Suprapubic skin (tissue), 4 donors: ENCODE measurements around the gene HMGN4.

Experiments
- EP300 ChIP-seq: sonication (generic); formaldehyde crosslinking; IDR thresholded peaks from one replicate; pipeline ENCODE4 v1.6.1; 2017; ENCODE audit warnings: antibody characterized with exemption
- POLR2A ChIP-seq, 2 donors: fragments of 450-650 bp; IDR thresholded peaks; one replicate each; pipeline ENCODE4 v1.6.1; 2017; ENCODE audit warnings: antibody characterized with exemption in 2 of 2, mild to moderate bottlenecking in 2 of 2, moderate library complexity in 2 of 2
- POLR2AphosphoS5 ChIP-seq, 3 donors: sonication (generic); formaldehyde crosslinking; IDR thresholded peaks; one replicate each; pipeline ENCODE4 v1.6.1; 2017; ENCODE audit warnings: antibody characterized with exemption in 3 of 3
- TF ChIP-seq, protein P1 (sequence below), 2 donors: fragments of 200-600 bp in 1 of 2; fragments of 450-650 bp in 1 of 2; sonication (generic) in 1 of 2; IDR thresholded peaks; one replicate each; pipeline ENCODE4 v1.5.1; 2016 to 2019; ENCODE audit warnings: antibody characterized with exemption in 2 of 2, mild to moderate bottlenecking in 1 of 2, moderate library complexity in 1 of 2

DNA sequence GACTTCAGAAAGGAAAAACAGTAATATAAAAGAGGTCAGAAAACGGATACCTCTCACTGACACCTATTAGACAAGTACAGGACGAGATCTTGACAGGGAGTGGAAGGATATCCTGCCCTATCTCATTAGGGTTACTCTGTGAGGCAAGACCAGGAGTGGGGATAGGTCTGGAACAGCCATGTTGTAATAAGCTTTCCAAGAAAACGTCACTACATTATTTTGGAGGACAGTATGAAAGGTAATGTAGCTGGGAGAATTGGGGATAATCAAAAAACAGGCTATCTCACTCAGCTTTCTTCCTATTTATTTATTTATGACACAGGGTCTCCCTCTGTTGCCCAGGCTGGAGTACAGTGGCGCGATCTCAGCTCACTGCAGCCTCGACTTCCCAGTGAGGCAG lies 25.3 kb downstream of the HMGN4 start:
- TF ChIP-seq, protein P1, sequence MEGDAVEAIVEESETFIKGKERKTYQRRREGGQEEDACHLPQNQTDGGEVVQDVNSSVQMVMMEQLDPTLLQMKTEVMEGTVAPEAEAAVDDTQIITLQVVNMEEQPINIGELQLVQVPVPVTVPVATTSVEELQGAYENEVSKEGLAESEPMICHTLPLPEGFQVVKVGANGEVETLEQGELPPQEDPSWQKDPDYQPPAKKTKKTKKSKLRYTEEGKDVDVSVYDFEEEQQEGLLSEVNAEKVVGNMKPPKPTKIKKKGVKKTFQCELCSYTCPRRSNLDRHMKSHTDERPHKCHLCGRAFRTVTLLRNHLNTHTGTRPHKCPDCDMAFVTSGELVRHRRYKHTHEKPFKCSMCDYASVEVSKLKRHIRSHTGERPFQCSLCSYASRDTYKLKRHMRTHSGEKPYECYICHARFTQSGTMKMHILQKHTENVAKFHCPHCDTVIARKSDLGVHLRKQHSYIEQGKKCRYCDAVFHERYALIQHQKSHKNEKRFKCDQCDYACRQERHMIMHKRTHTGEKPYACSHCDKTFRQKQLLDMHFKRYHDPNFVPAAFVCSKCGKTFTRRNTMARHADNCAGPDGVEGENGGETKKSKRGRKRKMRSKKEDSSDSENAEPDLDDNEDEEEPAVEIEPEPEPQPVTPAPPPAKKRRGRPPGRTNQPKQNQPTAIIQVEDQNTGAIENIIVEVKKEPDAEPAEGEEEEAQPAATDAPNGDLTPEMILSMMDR (IDR thresholded peaks at IDR 0.05): no peak
- TF ChIP-seq POLR2A (IDR thresholded peaks at IDR 0.05): no peak
- no peak for TF ChIP-seq EP300
- no peak for TF ChIP-seq POLR2AphosphoS5 (IDR thresholded peaks at IDR 0.05)
